Measurements from ENCODE around the gene CDK14. TPM values are rescaled to one million over a fixed set of nuclear protein-coding genes. Genes with fewer than 3 reads are reported as not detected.

Gene CDK14
- total and polyA plus RNA-seq, 2 of the 8 experiments (the other 6 are each of a cell fraction or from before 2014, with no cell fraction given), result 5.5 to 47.3 TPM

DNA sequence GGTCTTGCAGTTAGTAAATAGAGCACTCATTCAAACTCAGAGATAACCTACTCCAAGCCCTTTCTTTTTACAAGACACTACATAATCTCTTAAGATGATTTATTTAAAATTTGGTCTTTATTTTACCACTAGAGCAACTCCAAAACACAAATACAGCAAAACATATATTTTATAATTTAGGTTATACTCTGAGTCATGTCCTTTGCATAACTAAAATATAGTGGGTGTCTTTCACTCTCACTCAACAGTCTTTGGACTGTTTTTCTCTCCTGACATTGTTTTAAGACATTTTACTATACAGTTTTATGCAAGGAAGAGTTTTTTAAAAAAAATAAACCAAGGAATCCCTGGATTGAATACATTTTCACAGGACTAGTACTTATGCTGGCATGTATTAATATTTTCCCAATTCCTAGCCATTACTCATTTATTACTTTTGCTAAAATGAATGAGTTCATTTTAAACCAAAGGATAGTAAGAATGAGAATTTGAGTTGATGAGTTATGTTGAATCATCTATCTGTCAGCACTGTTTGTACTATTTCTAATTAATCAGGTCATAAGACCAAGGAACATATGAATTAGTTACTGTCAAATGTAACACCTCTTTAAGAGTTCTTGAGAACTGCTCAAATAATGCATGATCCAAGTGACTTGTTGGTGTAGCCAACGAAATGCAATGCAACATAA is 365.1 kb downstream of the CDK14 start:
- Histone ChIP-seq H3K18ac (ENCODE audit: extremely low read depth, low read length) (no peak overlapping the region), H4K5ac (ENCODE audit: insufficient read length, low read depth, low read length) (no peak overlapping the region), H2AK5ac (ENCODE audit: low read depth, low read length) (no peak overlapping the region), H3K4me2 (ENCODE audit: insufficient read depth in 1 of 2, low read depth in 2 of 2, low read length in 2 of 2) (no peak overlapping the region), H3K9me3 (ENCODE audit: insufficient read depth in 2 of 2, low read depth in 1 of 2, low read length in 1 of 2) (no peaks in the 10 kb centered on the region), H2BK15ac (ENCODE audit: low read length) (no peak overlapping the region), H3K23me2 (ENCODE audit: low read depth, low read length) (no peaks in the 10 kb centered on the region), H2BK12ac (ENCODE audit: low read depth, low read length) (no peak overlapping the region), H4K91ac (replicated peaks; ENCODE audit: insufficient read length, low read length) (no peak overlapping the region), H3K4ac (replicated peaks; ENCODE audit: insufficient read length, low read depth, low read length) (no peak overlapping the region), H2BK5ac (ENCODE audit: low read depth, low read length) (no peak overlapping the region), H3K4me3 (ENCODE audit: extremely low read depth in 1 of 4, insufficient read depth in 2 of 4, low read depth in 3 of 4, low read length in 4 of 4) (no peak overlapping the region), H3K27me3 (replicated peaks in 1 of 4; ENCODE audit: control insufficient read depth in 3 of 4, extremely low read depth in 1 of 4, insufficient read depth in 3 of 4, low read length in 3 of 4) (no peaks in the 10 kb centered on the region), H3K79me2 (ENCODE audit: control insufficient read depth in 1 of 2, insufficient read depth in 2 of 2, low read length in 2 of 2) (no peaks in the 10 kb centered on the region), H3K14ac (ENCODE audit: insufficient read length) (no peak overlapping the region), H3K56ac (replicated peaks; ENCODE audit: insufficient read length, low read depth, low read length) (no peak overlapping the region), H3K9ac (replicated peaks in 1 of 4; ENCODE audit: extremely low read depth in 1 of 4, low read depth in 3 of 4, low read length in 3 of 4) (no peak overlapping the region), H3K27ac (ENCODE audit: low read depth, low read length) (no peak overlapping the region), H2AFZ (ENCODE audit: low read length) (no peak overlapping the region), H4K20me1 (replicated peaks in 1 of 2; ENCODE audit: control insufficient read depth in 1 of 2, insufficient read depth in 2 of 2, low read length in 2 of 2) (no peaks in the 10 kb centered on the region), H2BK120ac (replicated peaks; ENCODE audit: low read depth, low read length) (no peak overlapping the region), H2BK20ac (ENCODE audit: low read length) (no peak overlapping the region), H3K23ac (ENCODE audit: insufficient read length) (no peak overlapping the region), H4K8ac (ENCODE audit: extremely low read depth, insufficient read depth, low read length) (no peak overlapping the region), H3K4me1 (replicated peaks in 1 of 4; ENCODE audit: control insufficient read depth in 3 of 4, insufficient read depth in 4 of 4, low read length in 3 of 4) (no peaks in the 10 kb centered on the region; a peak in 1 of 7 replicates), H3K36me3 (ENCODE audit: control insufficient read depth in 2 of 4, insufficient read depth in 4 of 4, low read length in 3 of 4) (no peaks in the 10 kb centered on the region), H3K79me1 (ENCODE audit: low read depth, low read length) (no peaks in the 10 kb centered on the region)
- FAIRE-seq, result no peak
- ChIA-PET POLR2A (ENCODE audit: partially characterized antibody) (no interaction called here), CTCF (ENCODE audit: partially characterized antibody) (no interaction called here)
- WGBS, 2 experiments (ENCODE audit: extremely low coverage in 1 of 2, insufficient coverage in 1 of 2, insufficient read length in 1 of 2, insufficient replicate concordance in 2 of 2, low coverage in 1 of 2, low lambda C conversion rate in 2 of 2, missing lambda C conversion rate in 1 of 2), result 89% methylated on average over 1 of the region's 1 CpG; no CpG with 5 or more reads in 1 of the 2 experiments
- no peak for DNase-seq (ENCODE audit: low read depth in 1 of 2, low spot score in 2 of 2)
- TF ChIP-seq KDM5A (IDR thresholded peaks at IDR 0.05; ENCODE audit: low read length) (no peak), PHF8 (conservative IDR thresholded peaks at IDR 0.05; ENCODE audit: low read depth, low read length) (no peak), NRF1 (IDR thresholded peaks at IDR 0.05; ENCODE audit: low read depth, low read length) (no peak), EGR1 (IDR thresholded peaks at IDR 0.05; ENCODE audit: borderline replicate concordance, low read depth, low read length) (no peak), SIN3A (conservative IDR thresholded peaks at IDR 0.05 in 1 of 2, IDR thresholded peaks at IDR 0.05 in 1 of 2; ENCODE audit: low read depth in 1 of 2, low read length in 2 of 2) (no peak), SP4 (IDR thresholded peaks at IDR 0.05; ENCODE audit: low read length) (no peak), GABPA (IDR thresholded peaks at IDR 0.05; ENCODE audit: borderline replicate concordance, insufficient read depth, low read length) (no peak), FOSL1 (IDR thresholded peaks at IDR 0.05; ENCODE audit: insufficient read depth, low read depth, low read length) (no peak), CBX5 (IDR thresholded peaks at IDR 0.05; ENCODE audit: low read depth, low read length) (no peak), BRCA1 (IDR thresholded peaks at IDR 0.05; ENCODE audit: low read depth, low read length) (no peak), KDM4A (IDR thresholded peaks at IDR 0.05; ENCODE audit: low read depth, low read length, severe bottlenecking) (no peak), ZNF274 (IDR thresholded peaks at IDR 0.05; ENCODE audit: borderline replicate concordance, extremely low read depth, low read length) (no peak), POLR2A (IDR thresholded peaks at IDR 0.05; ENCODE audit: control extremely low read depth in 1 of 2, low read depth in 2 of 2, low read length in 2 of 2) (no peak), NANOG (IDR thresholded peaks at IDR 0.05; ENCODE audit: insufficient read depth, low read depth, low read length, poor library complexity, severe bottlenecking) (no peak)
